Neural progenitor cell (in vitro differentiated cells): Measurements from ENCODE around the gene MTTP.

ENCODE experiments used
- CTCF ChIP-seq: fragments of 200-600 bp; sonication (generic); IDR thresholded peaks from 2 replicates; pipeline ENCODE4 v1.5.1; 2017; ENCODE audit warnings: antibody characterized with exemption, mild to moderate bottlenecking
- EZH2 ChIP-seq: fragments of 200-600 bp; sonication (generic); IDR thresholded peaks from 2 replicates; pipeline ENCODE4 v1.6.1; 2017; ENCODE audit warnings: antibody characterized with exemption, mild to moderate bottlenecking, moderate library complexity
- EZH2phosphoT487 ChIP-seq: fragments of 200-600 bp; sonication (generic); IDR thresholded peaks from 2 replicates; pipeline ENCODE4 v1.6.1; 2017; ENCODE audit warnings: antibody characterized with exemption

GRCh38 chr4:99540277-99540939 lies 34.2 kb upstream of the MTTP start:
- TF ChIP-seq CTCF (no peak), EZH2 (no peak), EZH2phosphoT487 (no peak)
